HCT116 (cell line): ENCODE results near the gene RECQL5. TPM values are rescaled to one million over a fixed set of nuclear protein-coding genes. Genes with fewer than 3 reads are reported as not detected.

ENCODE experiments used
- ATAC-seq: fragments of 200-7000 bp; cut with Tn5 transposase; 2 replicates; pipeline ENCODE4 v1.9.1; 2020; ENCODE audit warnings: mild to moderate bottlenecking, moderate library complexity
- BruUV-seq: library from RNA; stranded (reverse); fragments of 400-500 nt; replicated peaks from 2 replicates; lab custom pipeline; 2021; lab: Mats Ljungman, UMichigan
- CTCF ChIA-PET: fragments of 300-600 bp; sonication (Branson Sonifier 250); formaldehyde crosslinking; loops from one replicate; lab custom pipeline; 2021; ENCODE audit warnings: antibody characterized with exemption; lab: Charles Lee
- POLR2A ChIA-PET: fragments of 300-600, 350-600 bp; sonication (Branson Sonifier 250); formaldehyde crosslinking; loops from one replicate; lab custom pipeline; 2021; ENCODE audit warnings: antibody characterized with exemption; lab: Charles Lee
- RAD21 ChIA-PET, 2 experiments: fragments of 300-600 bp; sonication (Branson Sonifier 250); formaldehyde crosslinking; loops; one replicate each; lab custom pipeline; 2023; ENCODE audit warnings: low total read pairs in 2 of 2; ENCODE audit not compliant: uncharacterized antibody in 2 of 2, unreplicated experiment in 2 of 2, low non-redundant PET in 1 of 2; lab: Charles Lee
- DNase-seq: peaks from one replicate; pipeline ENCODE4 v3.0.0-alpha.2; 2010; ENCODE audit warnings: low read depth, low spot score
- H2AFZ ChIP-seq: fragments of 200-600 bp; shearing (Covaris generic), sonication (generic); 2 replicates; pipeline ENCODE4 v1.6.1; 2017; ENCODE audit warnings: low read depth, mixed run types, mixed read lengths, antibody characterized with exemption, low read length; ENCODE audit not compliant: poor library complexity, severe bottlenecking
- H3K27ac ChIP-seq: 2 replicates; pipeline ENCODE4 v1.5.1; 2012; ENCODE audit warnings: low read depth, low read length
- H3K27me3 ChIP-seq: fragments of 200-600 bp; sonication (generic); 2 replicates; pipeline ENCODE4 v1.6.1; 2016; ENCODE audit warnings: mixed run types, low read length, mixed read lengths; ENCODE audit not compliant: insufficient read depth
- H3K36me3 ChIP-seq, 2 experiments: fragments of 200-500 bp in 1 of 2; fragments of 200-600 bp in 1 of 2; sonication (Bioruptor generic) in 1 of 2; sonication (generic) in 1 of 2; 2 replicates each; pipeline versions ENCODE4 v1.5.1 to v1.6.1; 2014 to 2016; ENCODE audit warnings: low read length in 2 of 2, inconsistent platforms in 1 of 2, mixed read lengths in 1 of 2, mixed run types in 1 of 2; ENCODE audit not compliant: insufficient read depth in 2 of 2, control insufficient read depth in 1 of 2
- H3K4me1 ChIP-seq, 2 experiments: fragments of 200-600 bp in 1 of 2; sonication (generic) in 1 of 2; 2 replicates each; pipeline versions ENCODE4 v1.5.1 to v1.6.1; 2012 to 2017; ENCODE audit warnings: low read length in 2 of 2, inconsistent platforms in 1 of 2, mild to moderate bottlenecking in 1 of 2, mixed read lengths in 1 of 2, mixed run types in 1 of 2, moderate library complexity in 1 of 2; ENCODE audit not compliant: insufficient read depth in 2 of 2, control insufficient read depth in 1 of 2
- H3K4me2 ChIP-seq: fragments of 200-600 bp; sonication (generic); 2 replicates; pipeline ENCODE4 v1.6.1; 2017; ENCODE audit warnings: mixed run types, low read length, mixed read lengths
- H3K4me3 ChIP-seq, 2 experiments: fragments of 200-600 bp in 1 of 2; sonication (generic) in 1 of 2; replicated peaks in 1 of 2; 2 replicates each; pipeline ENCODE4 v1.5.1; 2011 to 2016; ENCODE audit warnings: low read length in 2 of 2, control low read depth in 1 of 2, low read depth in 1 of 2, mild to moderate bottlenecking in 1 of 2, mixed read lengths in 1 of 2, mixed run types in 1 of 2
- H3K79me2 ChIP-seq: fragments of 200-600 bp; sonication (generic); 2 replicates; pipeline ENCODE4 v1.6.1; 2017; ENCODE audit warnings: mild to moderate bottlenecking, mixed run types, low read length, moderate library complexity, mixed read lengths; ENCODE audit not compliant: insufficient read depth
- H3K9ac ChIP-seq: fragments of 200-600 bp; sonication (generic); 2 replicates; pipeline ENCODE4 v1.6.1; 2016; ENCODE audit warnings: low read length, mixed read lengths
- H3K9me2 ChIP-seq: fragments of 200-600 bp; sonication (generic), shearing (Covaris generic); 2 replicates; pipeline ENCODE4 v1.6.1; 2017; ENCODE audit warnings: mixed run types, mild to moderate bottlenecking, moderate library complexity; ENCODE audit not compliant: insufficient read depth
- H3K9me3 ChIP-seq, 2 experiments: fragments of 200-500 bp in 1 of 2; fragments of 200-600 bp in 1 of 2; sonication (Bioruptor generic) in 1 of 2; sonication (generic) in 1 of 2; 2 replicates each; pipeline ENCODE4 v1.6.1; 2014 to 2017; ENCODE audit warnings: low read length in 2 of 2, mixed read lengths in 2 of 2, inconsistent platforms in 1 of 2, low read depth in 1 of 2, mild to moderate bottlenecking in 1 of 2, mixed run types in 1 of 2, moderate library complexity in 1 of 2; ENCODE audit not compliant: control insufficient read depth in 1 of 2, insufficient read depth in 1 of 2
- H4K20me1 ChIP-seq: fragments of 200-600 bp; sonication (generic), shearing (Covaris generic); 2 replicates; pipeline ENCODE4 v1.6.1; 2017; ENCODE audit warnings: mixed run types, mild to moderate bottlenecking, moderate library complexity; ENCODE audit not compliant: insufficient read depth
- CBX3 ChIP-seq: IDR thresholded peaks from 2 replicates; pipeline ENCODE4 v1.6.1; 2012; ENCODE audit warnings: low read depth
- EGR1 ChIP-seq: IDR thresholded peaks from 2 replicates; pipeline ENCODE4 v1.6.1; 2012; ENCODE audit warnings: low read depth
- ELF1 ChIP-seq: IDR thresholded peaks from 2 replicates; pipeline ENCODE4 v1.6.1; 2012; ENCODE audit warnings: low read depth, borderline replicate concordance
- EZH2 ChIP-seq: fragments of 200-600 bp; sonication (generic); IDR thresholded peaks from 2 replicates; pipeline ENCODE4 v1.6.1; 2017; ENCODE audit warnings: antibody characterized with exemption, mixed run types
- EZH2phosphoT487 ChIP-seq: fragments of 200-600 bp; IDR thresholded peaks from 2 replicates; pipeline ENCODE4 v1.6.1; 2018; ENCODE audit warnings: antibody characterized with exemption, borderline replicate concordance
- FOSL1 ChIP-seq: IDR thresholded peaks from 2 replicates; pipeline ENCODE4 v1.6.1; 2012; ENCODE audit warnings: low read depth
- JUND ChIP-seq: IDR thresholded peaks from 2 replicates; pipeline ENCODE4 v1.6.1; 2012
- POLR2A ChIP-seq: IDR thresholded peaks from 2 replicates; pipeline ENCODE4 v1.7.0; 2011; ENCODE audit warnings: borderline replicate concordance; ENCODE audit not compliant: insufficient read depth, insufficient read length; ENCODE audit errors: extremely low read depth
- POLR2AphosphoS5 ChIP-seq: IDR thresholded peaks from 2 replicates; pipeline ENCODE4 v1.6.1; 2011; ENCODE audit warnings: mild to moderate bottlenecking, low read depth, low read length, moderate library complexity
- RAD21 ChIP-seq: IDR thresholded peaks from 2 replicates; pipeline ENCODE4 v1.6.1; 2012; ENCODE audit warnings: low read depth, mild to moderate bottlenecking
- SIN3A ChIP-seq: IDR thresholded peaks from 2 replicates; pipeline ENCODE4 v1.6.1; 2012; ENCODE audit warnings: low read depth
- SP1 ChIP-seq: IDR thresholded peaks from 2 replicates; pipeline ENCODE4 v1.6.1; 2012; ENCODE audit warnings: low read depth
- SRF ChIP-seq: IDR thresholded peaks from 2 replicates; pipeline ENCODE4 v1.6.1; 2012; ENCODE audit warnings: low read depth
- TCF7L2 ChIP-seq: IDR thresholded peaks from 2 replicates; pipeline ENCODE4 v1.7.0; 2011; ENCODE audit warnings: borderline replicate concordance, inconsistent platforms; ENCODE audit not compliant: insufficient read depth, insufficient read length; ENCODE audit errors: extremely low read depth
- YY1 ChIP-seq: IDR thresholded peaks from 2 replicates; pipeline ENCODE4 v1.6.1; 2011; ENCODE audit warnings: low read length, low read depth, moderate library complexity, mild to moderate bottlenecking; ENCODE audit not compliant: insufficient replicate concordance; ENCODE audit errors: extremely low read depth
- ZFX ChIP-seq: fragments of 450-650 bp; IDR thresholded peaks from 2 replicates; pipeline ENCODE4 v1.6.1; 2017
- ZNF274 ChIP-seq: fragments of 200-500 bp; sonication (Bioruptor generic); IDR thresholded peaks from 2 replicates; pipeline ENCODE4 v1.6.1; 2014; ENCODE audit warnings: mild to moderate bottlenecking, low read depth, low read length, inconsistent platforms
- intact Hi-C: fragments of 100-400 bp; cut with micrococcal nuclease; formaldehyde crosslinking; loops from 2 replicates; pipeline ENCODE4 v1.10.0; 2022
- total RNA-seq: library from RNA; stranded (reverse); gene quantifications from one replicate; pipeline ENCODE4 v1.2.1, GENCODE V29; 2021; ENCODE audit not compliant: unreplicated experiment
- TF ChIP-seq, protein P1 (sequence below), 3 experiments: fragments of 200-600 bp in 1 of 3; sonication (generic) in 1 of 3; IDR thresholded peaks in 2 of 3; conservative IDR thresholded peaks in 1 of 3; 2 replicates each; pipeline ENCODE4 v1.5.1; 2012 to 2017; ENCODE audit warnings: low read depth in 2 of 3, low read length in 2 of 3, antibody characterized with exemption in 1 of 3, borderline replicate concordance in 1 of 3, control low read depth in 1 of 3, mild to moderate bottlenecking in 1 of 3, mixed read lengths in 1 of 3, mixed run types in 1 of 3, moderate library complexity in 1 of 3; ENCODE audit not compliant: insufficient read depth in 1 of 3
- TF ChIP-seq, protein P2 (sequence below): IDR thresholded peaks from 2 replicates; pipeline ENCODE4 v1.6.1; 2011; ENCODE audit warnings: mild to moderate bottlenecking, low read length, moderate library complexity; ENCODE audit not compliant: insufficient replicate concordance; ENCODE audit errors: extremely low read depth
- TF ChIP-seq, protein P3 (sequence below): IDR thresholded peaks from 2 replicates; pipeline ENCODE4 v1.6.1; 2012
- TF ChIP-seq, protein P4 (sequence below): IDR thresholded peaks from 2 replicates; pipeline ENCODE4 v1.6.1; 2012

RECQL5 gene
- total RNA-seq, 1 experiment from 2014 or later, result 83.3 TPM

DNA sequence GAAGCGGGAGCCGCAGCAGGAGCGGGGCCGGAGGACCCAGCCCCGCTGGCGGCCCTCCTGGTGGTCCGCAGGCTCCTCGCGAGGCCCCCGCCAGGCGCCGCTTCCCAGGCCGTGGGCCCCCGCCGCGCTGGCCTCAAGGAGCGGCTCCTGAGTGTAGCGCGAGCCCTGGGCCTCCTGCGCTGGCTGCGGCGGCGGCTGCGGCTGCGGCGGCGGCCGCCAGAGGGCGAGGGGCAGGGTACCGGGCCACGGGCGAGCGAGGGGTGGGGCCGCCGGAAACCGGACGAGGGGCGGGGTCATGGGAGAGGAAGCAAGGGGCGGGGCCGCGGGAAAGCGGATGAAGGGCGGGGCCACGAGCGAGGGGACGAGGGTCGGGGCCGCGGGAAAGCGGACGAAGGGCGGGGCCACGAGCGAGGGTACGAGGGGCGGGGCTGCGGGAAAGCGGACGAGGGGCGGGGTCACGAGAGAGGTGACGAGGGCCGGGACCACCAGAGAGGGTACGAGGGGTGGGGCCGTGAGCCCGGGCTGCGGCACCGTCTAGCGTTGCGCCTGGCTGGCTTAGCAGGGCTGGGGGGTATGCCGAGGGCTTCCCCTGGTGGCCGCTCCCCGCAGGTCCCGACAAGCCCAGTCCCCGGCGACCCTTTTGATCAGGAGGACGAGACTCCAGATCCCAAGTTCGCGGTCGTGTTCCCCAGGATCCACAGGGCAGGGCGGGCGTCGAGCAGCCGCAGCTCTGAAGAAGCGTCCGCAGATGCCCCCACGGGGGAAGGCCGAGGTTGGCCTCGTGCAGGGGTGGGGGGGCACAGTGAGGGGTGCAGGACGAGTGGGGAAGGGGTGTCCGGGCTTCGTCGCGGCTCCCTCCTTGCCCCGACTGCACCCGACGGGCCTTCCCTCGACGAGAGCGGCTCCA, 77.7 kb downstream of the RECQL5 start:
- ChIA-PET POLR2A (no interaction called here), RAD21 (interaction anchor here in 1 of 2 experiments (0.6 kb wide), 1 partner anchor 11 kb away, joined by 3 read pairs; no protein-coding TSS in a partner anchor), CTCF (interaction anchor here (0.7 to 4.3 kb wide), 3 partner anchors 12 to 43 kb away, joined by 3 to 45 read pairs (median 9); no protein-coding TSS in a partner anchor)
- DNase-seq (peak; percentile 71), ATAC-seq (peak; percentile 93)
- Histone ChIP-seq H3K9me3 (no peaks in the 10 kb centered on the region), H2AFZ (no peak overlapping the region), H3K36me3 (no peaks in the 10 kb centered on the region), H4K20me1 (no peaks in the 10 kb centered on the region), H3K9me2 (no peaks in the 10 kb centered on the region), H3K27me3 (no peaks in the 10 kb centered on the region), H3K9ac (peak overlapping the region; percentile 35; the same call in 1 of the 2 replicates), H3K4me2 (peak overlapping the region; percentile 71), H3K4me1 (peaks cover 10 to 31% of the 10 kb centered on the region in 2 experiments; a peak in 3 of 4 replicates), H3K27ac (peak overlapping the region; percentile 60; the same call in 1 of the 2 replicates), H3K4me3 (peak overlapping the region; percentile 38 to 39), H3K79me2 (no peaks in the 10 kb centered on the region)
- intact Hi-C loops, result no loop called here
- TF ChIP-seq ZNF274, result no peak
- no peak for TF ChIP-seq ELF1
- TF ChIP-seq POLR2AphosphoS5, result peak; percentile 38
- peak; percentile 25 for TF ChIP-seq YY1
- TF ChIP-seq, protein P1, sequence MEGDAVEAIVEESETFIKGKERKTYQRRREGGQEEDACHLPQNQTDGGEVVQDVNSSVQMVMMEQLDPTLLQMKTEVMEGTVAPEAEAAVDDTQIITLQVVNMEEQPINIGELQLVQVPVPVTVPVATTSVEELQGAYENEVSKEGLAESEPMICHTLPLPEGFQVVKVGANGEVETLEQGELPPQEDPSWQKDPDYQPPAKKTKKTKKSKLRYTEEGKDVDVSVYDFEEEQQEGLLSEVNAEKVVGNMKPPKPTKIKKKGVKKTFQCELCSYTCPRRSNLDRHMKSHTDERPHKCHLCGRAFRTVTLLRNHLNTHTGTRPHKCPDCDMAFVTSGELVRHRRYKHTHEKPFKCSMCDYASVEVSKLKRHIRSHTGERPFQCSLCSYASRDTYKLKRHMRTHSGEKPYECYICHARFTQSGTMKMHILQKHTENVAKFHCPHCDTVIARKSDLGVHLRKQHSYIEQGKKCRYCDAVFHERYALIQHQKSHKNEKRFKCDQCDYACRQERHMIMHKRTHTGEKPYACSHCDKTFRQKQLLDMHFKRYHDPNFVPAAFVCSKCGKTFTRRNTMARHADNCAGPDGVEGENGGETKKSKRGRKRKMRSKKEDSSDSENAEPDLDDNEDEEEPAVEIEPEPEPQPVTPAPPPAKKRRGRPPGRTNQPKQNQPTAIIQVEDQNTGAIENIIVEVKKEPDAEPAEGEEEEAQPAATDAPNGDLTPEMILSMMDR (IDR thresholded peaks at IDR 0.05 in 2 of 3, conservative IDR thresholded peaks at IDR 0.05 in 1 of 3; ENCODE audit: borderline replicate concordance in 1 of 3, insufficient read depth in 1 of 3, low read depth in 2 of 3, low read length in 2 of 3), result peak; percentile 37 to 58 (median 42); a peak in 5 of 6 replicates
- TF ChIP-seq, protein P2, sequence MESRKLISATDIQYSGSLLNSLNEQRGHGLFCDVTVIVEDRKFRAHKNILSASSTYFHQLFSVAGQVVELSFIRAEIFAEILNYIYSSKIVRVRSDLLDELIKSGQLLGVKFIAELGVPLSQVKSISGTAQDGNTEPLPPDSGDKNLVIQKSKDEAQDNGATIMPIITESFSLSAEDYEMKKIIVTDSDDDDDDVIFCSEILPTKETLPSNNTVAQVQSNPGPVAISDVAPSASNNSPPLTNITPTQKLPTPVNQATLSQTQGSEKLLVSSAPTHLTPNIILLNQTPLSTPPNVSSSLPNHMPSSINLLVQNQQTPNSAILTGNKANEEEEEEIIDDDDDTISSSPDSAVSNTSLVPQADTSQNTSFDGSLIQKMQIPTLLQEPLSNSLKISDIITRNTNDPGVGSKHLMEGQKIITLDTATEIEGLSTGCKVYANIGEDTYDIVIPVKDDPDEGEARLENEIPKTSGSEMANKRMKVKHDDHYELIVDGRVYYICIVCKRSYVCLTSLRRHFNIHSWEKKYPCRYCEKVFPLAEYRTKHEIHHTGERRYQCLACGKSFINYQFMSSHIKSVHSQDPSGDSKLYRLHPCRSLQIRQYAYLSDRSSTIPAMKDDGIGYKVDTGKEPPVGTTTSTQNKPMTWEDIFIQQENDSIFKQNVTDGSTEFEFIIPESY, result no peak
- TF ChIP-seq EZH2phosphoT487, result no peak
- no peak for TF ChIP-seq SP1
- TF ChIP-seq, protein P3, sequence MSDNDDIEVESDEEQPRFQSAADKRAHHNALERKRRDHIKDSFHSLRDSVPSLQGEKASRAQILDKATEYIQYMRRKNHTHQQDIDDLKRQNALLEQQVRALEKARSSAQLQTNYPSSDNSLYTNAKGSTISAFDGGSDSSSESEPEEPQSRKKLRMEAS, result no peak
- TF ChIP-seq JUND, result no peak
- TF ChIP-seq FOSL1, result no peak
- TF ChIP-seq RAD21, result no peak; the same call in 1 of the 2 replicates
- TF ChIP-seq POLR2A, result no peak
- TF ChIP-seq, protein P4, sequence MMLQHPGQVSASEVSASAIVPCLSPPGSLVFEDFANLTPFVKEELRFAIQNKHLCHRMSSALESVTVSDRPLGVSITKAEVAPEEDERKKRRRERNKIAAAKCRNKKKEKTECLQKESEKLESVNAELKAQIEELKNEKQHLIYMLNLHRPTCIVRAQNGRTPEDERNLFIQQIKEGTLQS, result no peak
- peak; percentile 22 for TF ChIP-seq TCF7L2
- peak; percentile 61; the same call in 1 of the 2 replicates for TF ChIP-seq ZFX
- no peak for TF ChIP-seq EGR1
- TF ChIP-seq SRF, result no peak
- TF ChIP-seq CBX3, result no peak
- no peak for TF ChIP-seq SIN3A
- no peak for TF ChIP-seq EZH2
- no TSS peak for BruUV-seq
